T-cell (primary cell): ENCODE measurements around the gene PIM2. TPM values are rescaled to one million over a fixed set of nuclear protein-coding genes. Genes with fewer than 3 reads are reported as not detected.

Source experiments
- ATAC-seq, 4 experiments: fragments of 200-7000 bp in 3 of 4; fragments of 150-1000 bp in 1 of 4; cut with Tn5 transposase; replicated peaks in 1 of 4; 1 replicate in 3 of 4; 2 replicates in 1 of 4; pipeline ENCODE4 v1.10.0; 2021; ENCODE audit warnings: moderate library complexity in 3 of 4, mild to moderate bottlenecking in 2 of 4, moderate number of reproducible peaks in 1 of 4
- CTCF ChIA-PET, 2 donors: fragments of 300-600 bp; sonication (Branson Sonifier 250); formaldehyde crosslinking; loops; one replicate each; lab custom pipeline; 2022; ENCODE audit warnings: antibody characterized with exemption in 2 of 2; lab: Charles Lee
- POLR2A ChIA-PET, 2 donors: fragments of 300-600 bp; sonication (Branson Sonifier 250); formaldehyde crosslinking; loops; one replicate each; lab custom pipeline; 2022; ENCODE audit warnings: antibody characterized with exemption in 2 of 2; lab: Charles Lee
- DNase-seq, 35 experiments: peaks; one replicate each; pipeline versions ENCODE4 v3.0.0 to v3.0.0-alpha.2; 2013 to 2023
- H3K27ac ChIP-seq: one replicate; pipeline ENCODE4 v1.5.1; 2013; ENCODE audit warnings: low read length
- H3K27me3 ChIP-seq, 2 experiments: replicated peaks in 1 of 2; 1 replicate in 1 of 2; 2 replicates in 1 of 2; pipeline versions ENCODE4 v1.6.1 to v1.7.0; 2013; ENCODE audit warnings: low read length in 1 of 2, mixed read lengths in 1 of 2; ENCODE audit not compliant: control insufficient read depth in 2 of 2, insufficient read depth in 2 of 2; ENCODE audit errors: extremely low read depth in 1 of 2
- H3K36me3 ChIP-seq, 2 donors: 1 replicate in 1 of 2; 2 replicates in 1 of 2; pipeline versions ENCODE4 v1.6.1 to v1.7.0; 2013; ENCODE audit warnings: low read length in 1 of 2; ENCODE audit not compliant: control insufficient read depth in 2 of 2, insufficient read depth in 1 of 2; ENCODE audit errors: extremely low read depth in 1 of 2
- H3K4me1 ChIP-seq, 2 experiments: 1 replicate in 1 of 2; 2 replicates in 1 of 2; pipeline versions ENCODE4 v1.6.1 to v1.7.0; 2013; ENCODE audit warnings: low read length in 2 of 2, mixed read lengths in 1 of 2; ENCODE audit not compliant: insufficient read depth in 2 of 2, control insufficient read depth in 1 of 2; ENCODE audit errors: extremely low read depth in 1 of 2
- H3K4me3 ChIP-seq, 2 donors: 1 replicate in 1 of 2; 2 replicates in 1 of 2; pipeline versions ENCODE4 v1.5.1 to v1.7.0; 2013; ENCODE audit warnings: mild to moderate bottlenecking in 2 of 2, low read length in 1 of 2, moderate library complexity in 1 of 2; ENCODE audit not compliant: control insufficient read depth in 1 of 2; ENCODE audit errors: extremely low read depth in 1 of 2
- H3K9me3 ChIP-seq: 2 replicates; pipeline ENCODE4 v1.7.0; 2013
- H3K27ac Mint-ChIP-seq, 2 donors: one replicate each; pipeline ENCODE4 v1.8.0; 2020 to 2021; ENCODE audit warnings: mild to moderate bottlenecking in 2 of 2, mixed read lengths in 2 of 2
- H3K27me3 Mint-ChIP-seq, 2 donors: one replicate each; pipeline ENCODE4 v1.8.0; 2021 to 2022; ENCODE audit warnings: mixed read lengths in 2 of 2
- H3K36me3 Mint-ChIP-seq: one replicate; pipeline ENCODE4 v1.8.0; 2021; ENCODE audit warnings: mixed read lengths
- H3K4me1 Mint-ChIP-seq, 3 donors: one replicate each; pipeline ENCODE4 v1.8.0; 2020 to 2022; ENCODE audit warnings: mixed read lengths in 3 of 3, mild to moderate bottlenecking in 1 of 3
- H3K4me3 Mint-ChIP-seq, 3 donors: one replicate each; pipeline ENCODE4 v1.8.0; 2020 to 2022; ENCODE audit warnings: mild to moderate bottlenecking in 3 of 3, mixed read lengths in 3 of 3, moderate library complexity in 3 of 3
- H3K9me3 Mint-ChIP-seq, 3 donors: one replicate each; pipeline ENCODE4 v1.8.0; 2020 to 2022; ENCODE audit warnings: mixed read lengths in 3 of 3
- WGBS: methylation state at CpG from one replicate; pipeline ENCODE4 v1.1.5; 2013; ENCODE audit warnings: missing lambda C conversion rate; ENCODE audit not compliant: insufficient coverage; 5-methylcytosine and 5-hydroxymethylcytosine counted together
- total RNA-seq, 35 experiments: library from RNA in 6 of 35; stranded (reverse) in 6 of 35; fragments of 120-200 nt in 1 of 35; gene quantifications; one replicate each; pipeline versions ENCODE4 v1.2.1 to v1.2.4 and lab custom pipeline; 2013 to 2026

Gene PIM2
- total RNA-seq, 5 donors from 2014 or later (not counting 1 experiment from before 2014, with no cell fraction given): 152 to 325 (median 160) TPM

- H3K27ac Mint-ChIP-seq: peak overlapping the region in 1 of 2 donors; percentile 55
- POLR2A ChIA-PET: interaction anchor here in 1 of 2 donors (0.6 to 1.4 kb wide), 3 partner anchors 9 to 354 kb away, joined by 3 to 5 read pairs (median 3); no protein-coding TSS in a partner anchor
- WGBS: no CpG with 5 or more reads among the region's 2 CpGs
- Histone ChIP-seq H3K27me3 (no peaks in the 10 kb centered on the region), H3K27ac (no peak overlapping the region), H3K4me1 (peaks cover 0 to 30% of the 10 kb centered on the region in 2 experiments), H3K4me3 (no peak overlapping the region), H3K36me3 (peaks cover 0 to 32% of the 10 kb centered on the region in 2 donors), H3K9me3 (no peaks in the 10 kb centered on the region)
- no peak for DNase-seq
- no peak for ATAC-seq
- H3K4me3 Mint-ChIP-seq: no peak overlapping the region
- no peaks in the 10 kb centered on the region for H3K9me3 Mint-ChIP-seq
- peaks cover 23% of the 10 kb centered on the region for H3K36me3 Mint-ChIP-seq
- no peaks in the 10 kb centered on the region for H3K27me3 Mint-ChIP-seq
- H3K4me1 Mint-ChIP-seq: peaks cover 37 to 41% (median 39%) of the 10 kb centered on the region in 3 donors
- CTCF ChIA-PET: no interaction called here
These were observed 9.0 kb upstream of the PIM2 start for GRCh38 chrX:48927736-48928382.

DNA sequence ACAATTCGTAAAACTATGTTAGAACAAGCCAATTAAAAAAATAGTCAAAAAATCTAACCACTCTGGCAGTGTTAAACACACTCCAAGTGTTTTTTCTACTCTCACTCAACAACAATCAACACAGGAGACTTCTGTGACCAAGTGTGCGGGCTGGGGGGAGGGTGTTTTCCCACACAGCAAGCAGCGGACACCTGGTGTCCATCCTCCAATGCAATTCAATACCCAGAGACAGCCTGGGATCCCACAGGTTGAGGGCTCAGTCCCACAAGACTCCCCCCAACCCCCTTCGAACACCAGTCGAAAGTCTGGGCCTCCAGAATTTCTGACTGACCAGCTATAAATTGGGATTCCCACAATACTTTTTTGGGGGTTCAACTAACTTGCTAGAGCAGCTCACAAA is 8.3 kb upstream of the PIM2 start:
- ATAC-seq: no peak
- ChIA-PET POLR2A (interaction anchor here in 1 of 2 donors (1.4 kb wide), 1 partner anchor 10 kb away, joined by 3 read pairs; no protein-coding TSS in a partner anchor), CTCF (no interaction called here)
- no CpG with 5 or more reads among the region's 5 CpGs for WGBS
- Histone ChIP-seq H3K27ac (no peak overlapping the region), H3K27me3 (no peaks in the 10 kb centered on the region), H3K9me3 (no peaks in the 10 kb centered on the region), H3K4me1 (peaks cover under 1 to 37% of the 10 kb centered on the region in 2 experiments), H3K4me3 (no peak overlapping the region), H3K36me3 (peaks cover 0 to 35% of the 10 kb centered on the region in 2 donors)
- H3K4me1 Mint-ChIP-seq: peaks cover 44 to 45% (median 44%) of the 10 kb centered on the region in 3 donors
- H3K27me3 Mint-ChIP-seq: no peaks in the 10 kb centered on the region
- H3K36me3 Mint-ChIP-seq: peaks cover 24% of the 10 kb centered on the region
- no peak overlapping the region for H3K4me3 Mint-ChIP-seq
- DNase-seq: no peak
- H3K9me3 Mint-ChIP-seq: no peaks in the 10 kb centered on the region
- H3K27ac Mint-ChIP-seq: peak overlapping the region in 1 of 2 donors; percentile 19

- 20% methylated on average over 2 of the region's 5 CpGs for WGBS
- Mint-ChIP-seq H3K27me3 (no peaks in the 10 kb centered on the region), H3K36me3 (peaks cover 19% of the 10 kb centered on the region), H3K27ac (peak overlapping the region; percentile 90 to 94), H3K9me3 (no peaks in the 10 kb centered on the region), H3K4me1 (peaks cover 66 to 73% (median 67%) of the 10 kb centered on the region in 3 donors), H3K4me3 (peak overlapping the region in 1 of 3 donors; percentile 33)
- H3K4me3 ChIP-seq: no peak overlapping the region
- H3K27ac ChIP-seq: peak overlapping the region; percentile 29
- peaks cover 17 to 59% of the 10 kb centered on the region in 2 experiments for H3K4me1 ChIP-seq
- DNase-seq: no peak
- CTCF ChIA-PET: no interaction called here
- H3K27me3 ChIP-seq: no peaks in the 10 kb centered on the region
- no peak for ATAC-seq
- peaks cover 0 to 31% of the 10 kb centered on the region in 2 donors for H3K36me3 ChIP-seq
- no peaks in the 10 kb centered on the region for H3K9me3 ChIP-seq
- POLR2A ChIA-PET: no interaction called here
These were observed 5.4 kb upstream of the PIM2 start for GRCh38 chrX:48924270-48924669.

DNA sequence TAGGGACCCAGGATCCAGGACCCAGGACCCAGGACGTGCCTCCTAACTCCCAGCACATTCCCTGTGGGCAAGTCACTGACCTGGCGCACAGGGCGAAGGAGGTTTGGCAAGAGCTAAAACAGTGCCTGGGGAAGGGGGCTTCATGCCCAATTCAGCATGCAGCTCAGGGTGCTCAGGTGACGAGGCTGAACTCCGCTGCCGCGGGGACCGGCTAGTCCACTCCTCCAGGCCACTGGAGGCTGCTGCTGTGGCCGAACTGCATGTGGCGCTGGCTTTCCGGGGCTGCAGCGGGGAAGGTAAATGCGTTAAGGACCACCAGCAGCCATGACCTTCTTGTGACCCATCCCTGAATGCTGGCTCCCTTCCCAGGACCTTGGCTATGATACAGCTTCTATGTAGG is 4.9 kb upstream of the PIM2 start:
- ChIA-PET POLR2A (no interaction called here), CTCF (no interaction called here)
- H3K36me3 Mint-ChIP-seq: peaks cover 19% of the 10 kb centered on the region
- Histone ChIP-seq H3K36me3 (peaks cover 0 to 31% of the 10 kb centered on the region in 2 donors), H3K27me3 (no peaks in the 10 kb centered on the region), H3K4me3 (no peak overlapping the region), H3K4me1 (peaks cover 17 to 59% of the 10 kb centered on the region in 2 experiments), H3K9me3 (no peaks in the 10 kb centered on the region), H3K27ac (peak overlapping the region; percentile 29)
- H3K27me3 Mint-ChIP-seq: no peaks in the 10 kb centered on the region
- no peak for ATAC-seq
- H3K27ac Mint-ChIP-seq: peak overlapping the region; percentile 90 to 94
- no peak for DNase-seq
- WGBS: 96% methylated on average over 4 of the region's 13 CpGs
- H3K4me1 Mint-ChIP-seq: peaks cover 66 to 75% (median 67%) of the 10 kb centered on the region in 3 donors
- H3K4me3 Mint-ChIP-seq: peak overlapping the region in 1 of 3 donors; percentile 33
- no peaks in the 10 kb centered on the region for H3K9me3 Mint-ChIP-seq

GRCh38 chrX:48920718-48921104 is 1.9 kb upstream of the PIM2 start:
- H3K4me3 ChIP-seq: peak overlapping the region; percentile 26 to 98
- ChIA-PET CTCF (interaction anchor here (0.7 to 0.8 kb wide), 4 partner anchors 16 to 43 kb away, joined by 3 to 5 read pairs (median 4); no protein-coding TSS in a partner anchor), POLR2A (interaction anchor here in 1 of 2 donors (0.8 kb wide), 1 partner anchor 16 kb away, joined by 5 read pairs; no protein-coding TSS in a partner anchor)
- peak overlapping the region; percentile 86 to 97 (median 96) for H3K4me3 Mint-ChIP-seq
- DNase-seq (no peak), ATAC-seq (no peak)
- H3K9me3 ChIP-seq: no peaks in the 10 kb centered on the region
- H3K4me1 Mint-ChIP-seq: peaks cover 56 to 69% (median 58%) of the 10 kb centered on the region in 3 donors
- peak overlapping the region; percentile 74 to 98 for H3K27ac Mint-ChIP-seq
- 17% methylated on average over 1 of the region's 4 CpGs for WGBS
- H3K4me1 ChIP-seq: peaks cover 20 to 66% of the 10 kb centered on the region in 2 experiments
- no peaks in the 10 kb centered on the region for H3K27me3 ChIP-seq
- no peaks in the 10 kb centered on the region for H3K27me3 Mint-ChIP-seq
- peak overlapping the region; percentile 92 for H3K27ac ChIP-seq
- no peaks in the 10 kb centered on the region for H3K9me3 Mint-ChIP-seq
- peaks cover 0 to 32% of the 10 kb centered on the region in 2 donors for H3K36me3 ChIP-seq
- peaks cover 34% of the 10 kb centered on the region for H3K36me3 Mint-ChIP-seq

GRCh38 chrX:48919947-48920717 is 1.3 kb upstream of the PIM2 start:
- peak overlapping the region; percentile 86 to 97 (median 96) for H3K4me3 Mint-ChIP-seq
- peaks cover 28% of the 10 kb centered on the region for H3K36me3 Mint-ChIP-seq
- peaks cover 57 to 70% (median 58%) of the 10 kb centered on the region in 3 donors for H3K4me1 Mint-ChIP-seq
- Histone ChIP-seq H3K27ac (peak overlapping the region; percentile 92), H3K36me3 (peaks cover 0 to 32% of the 10 kb centered on the region in 2 donors), H3K9me3 (no peaks in the 10 kb centered on the region), H3K4me1 (peaks cover 20 to 68% of the 10 kb centered on the region in 2 experiments), H3K4me3 (peak overlapping the region; percentile 74 to 98), H3K27me3 (no peaks in the 10 kb centered on the region)
- POLR2A ChIA-PET: interaction anchor here (0.7 to 1.0 kb wide), 4 partner anchors 17 to 270 kb away, joined by 3 to 5 read pairs (median 4); no protein-coding TSS in a partner anchor
- no peaks in the 10 kb centered on the region for H3K27me3 Mint-ChIP-seq
- H3K9me3 Mint-ChIP-seq: no peaks in the 10 kb centered on the region
- ATAC-seq (peak; percentile 9 to 26 (median 14)), DNase-seq (peak in 25 of 35 experiments; percentile 15 to 74 (median 45))
- WGBS: 0% methylated on average over 2 of the region's 8 CpGs
- peak overlapping the region; percentile 74 to 98 for H3K27ac Mint-ChIP-seq
- CTCF ChIA-PET: interaction anchor here in 1 of 2 donors (0.8 kb wide), 2 partner anchors 17 to 19 kb away, joined by 5 read pairs; no protein-coding TSS in a partner anchor
